ACHN (cell line): ENCODE data around the gene C11orf98.
"Not testable (repeated sequence)": the region's sequence is repeated elsewhere in the genome, so short reads cannot be mapped to it uniquely, and the experiment has no call there.

Experiments used
- DNase-seq: peaks from one replicate; pipeline ENCODE4 v3.0.0-alpha.2; 2015
- in situ Hi-C: cut with HindIII; loops from 2 replicates; pipeline ENCODE4 v1.10.0; 2017; ENCODE audit warnings: low sequenced_read_pairs, low pct_ligation_motif_present, low pct_unique_long_range_greater_than_20kb

The C11orf98 gene

DNA sequence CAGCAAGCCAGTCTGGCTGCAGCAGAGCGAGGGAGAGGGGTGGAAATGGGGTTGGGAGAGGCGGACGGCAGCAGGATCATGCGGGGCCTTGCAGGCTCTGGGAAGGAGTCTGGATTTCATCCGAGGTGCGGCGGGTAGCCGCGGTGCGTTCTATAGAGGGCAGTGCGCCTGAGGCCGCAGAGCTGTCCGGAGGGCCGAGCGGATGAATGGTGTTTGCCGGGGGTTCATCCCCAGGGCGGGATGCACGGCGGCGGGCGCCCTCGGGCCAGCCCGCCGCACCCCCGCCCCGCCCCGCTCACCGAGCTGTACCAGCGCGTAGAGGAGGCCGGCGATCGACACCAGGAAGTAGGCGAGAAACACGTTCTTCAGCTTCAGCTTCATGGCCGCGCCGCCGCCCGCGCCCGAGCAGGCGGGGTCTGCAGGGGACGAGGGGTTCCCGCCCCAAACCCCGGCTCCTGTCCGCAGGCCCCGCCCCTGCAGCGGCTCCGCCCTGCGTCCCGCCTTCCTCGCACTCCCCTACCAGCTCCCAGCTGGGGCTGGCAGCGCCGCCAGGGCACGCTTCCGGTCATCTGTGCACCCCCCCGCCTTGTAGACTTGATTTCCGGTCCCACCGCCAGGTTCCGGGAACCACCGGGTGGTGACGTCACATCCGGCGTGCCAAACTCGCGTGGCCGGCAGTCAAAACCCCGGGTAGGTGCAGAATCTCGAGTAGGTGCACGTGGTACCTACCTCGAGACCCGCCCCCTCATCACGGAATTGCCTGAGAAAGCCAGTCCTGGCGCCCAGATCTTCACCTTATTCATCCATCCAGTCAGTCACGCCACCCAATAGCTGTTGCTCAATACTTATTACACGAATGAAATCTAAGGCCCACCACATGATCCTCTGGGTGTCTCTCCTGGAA lies 43.2 kb downstream of the C11orf98 start, which contains the start of gene B3GAT3:
B3GAT3 (minus strand) TSS at position 420 of the 904 bp plus-strand sequence; CDS start at position 381, 39 bp downstream.
- in situ Hi-C loops: no loop called here

GRCh38 chr11:62621027-62621566 lies 43.9 kb downstream of the C11orf98 start:
- in situ Hi-C loops: no loop called here
- DNase-seq: no peak

More for the DNA sequence above, 43.2 kb downstream of the C11orf98 start, which contains the start of gene B3GAT3:
- peak; percentile 97 for DNase-seq

DNA sequence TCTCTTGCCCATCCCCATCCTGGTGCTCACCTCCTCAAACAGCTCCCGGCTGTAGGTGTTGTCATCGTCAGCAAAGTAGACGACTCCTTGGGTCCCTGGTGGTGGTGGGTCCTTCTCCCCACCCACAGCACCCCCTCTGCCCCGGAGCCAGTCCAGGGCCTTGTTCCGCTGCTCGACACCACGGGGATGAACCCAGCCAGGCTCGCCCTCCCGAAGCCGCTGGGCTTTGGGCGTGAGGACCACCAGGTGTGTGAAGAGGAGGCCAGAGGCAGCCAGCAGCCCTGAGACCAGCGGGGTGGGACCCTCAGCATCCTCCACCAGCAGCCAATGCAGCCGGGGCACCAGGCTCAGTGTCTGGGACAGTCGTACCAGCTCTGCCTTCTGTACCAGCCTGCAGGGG lies 48.1 kb downstream of the C11orf98 start:
- DNase-seq, in situ Hi-C loops: not testable (repeated sequence)

DNA sequence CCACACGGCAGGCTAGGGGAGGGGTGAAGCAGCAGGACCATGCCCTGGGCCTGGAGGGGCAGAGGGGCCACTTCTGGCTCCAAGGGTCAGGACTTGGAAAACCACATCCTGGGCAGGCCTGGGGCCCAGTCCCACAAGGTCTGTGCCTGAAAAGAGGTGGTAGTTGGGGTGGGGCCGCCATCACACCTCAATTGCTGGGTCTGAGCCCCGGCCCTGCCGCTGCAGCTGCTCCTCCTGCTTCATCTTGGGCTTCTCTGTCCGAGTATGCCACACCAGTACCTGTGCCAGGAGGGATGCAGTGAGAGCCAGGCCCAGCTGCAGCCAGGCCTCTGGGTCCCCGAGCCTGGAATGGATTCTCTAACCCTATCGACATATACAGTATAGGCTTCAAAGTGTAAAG lies 49.5 kb downstream of the C11orf98 start:
- in situ Hi-C loops: no loop called here
- DNase-seq: no peak

- in situ Hi-C loops: no loop called here
- no peak for DNase-seq
Measured at GRCh38 chr11:62614275-62614674, 50.7 kb downstream of the C11orf98 start.

DNA sequence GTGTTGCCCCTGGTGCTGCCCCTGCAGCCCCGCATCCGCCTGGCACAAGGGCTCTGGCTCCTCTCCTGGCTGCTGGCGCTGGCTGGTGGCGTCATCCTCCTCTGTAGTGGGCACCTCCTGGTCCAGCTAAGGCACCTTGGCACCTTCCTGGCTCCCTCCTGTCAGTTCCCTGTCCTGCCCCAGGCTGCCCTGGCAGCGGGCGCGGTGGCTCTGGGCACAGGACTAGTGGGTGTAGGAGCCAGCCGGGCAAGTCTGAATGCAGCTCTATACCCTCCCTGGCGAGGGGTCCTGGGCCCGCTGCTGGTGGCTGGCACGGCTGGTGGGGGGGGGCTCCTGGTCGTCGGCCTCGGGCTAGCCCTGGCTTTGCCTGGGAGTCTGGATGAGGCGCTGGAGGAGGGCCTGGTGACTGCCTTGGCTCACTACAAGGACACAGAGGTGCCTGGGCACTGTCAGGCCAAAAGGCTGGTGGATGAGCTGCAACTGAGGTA lies 51.7 kb downstream of the C11orf98 start:
- in situ Hi-C loops: no loop called here
- DNase-seq: no peak
